ENCODE data around the gene POLD3. TPM values are rescaled to one million over a fixed set of nuclear protein-coding genes. Genes with fewer than 3 reads are reported as not detected.

POLD3 gene
- total RNA-seq, 1 donor from 2014 or later: 15.9 TPM

DNA sequence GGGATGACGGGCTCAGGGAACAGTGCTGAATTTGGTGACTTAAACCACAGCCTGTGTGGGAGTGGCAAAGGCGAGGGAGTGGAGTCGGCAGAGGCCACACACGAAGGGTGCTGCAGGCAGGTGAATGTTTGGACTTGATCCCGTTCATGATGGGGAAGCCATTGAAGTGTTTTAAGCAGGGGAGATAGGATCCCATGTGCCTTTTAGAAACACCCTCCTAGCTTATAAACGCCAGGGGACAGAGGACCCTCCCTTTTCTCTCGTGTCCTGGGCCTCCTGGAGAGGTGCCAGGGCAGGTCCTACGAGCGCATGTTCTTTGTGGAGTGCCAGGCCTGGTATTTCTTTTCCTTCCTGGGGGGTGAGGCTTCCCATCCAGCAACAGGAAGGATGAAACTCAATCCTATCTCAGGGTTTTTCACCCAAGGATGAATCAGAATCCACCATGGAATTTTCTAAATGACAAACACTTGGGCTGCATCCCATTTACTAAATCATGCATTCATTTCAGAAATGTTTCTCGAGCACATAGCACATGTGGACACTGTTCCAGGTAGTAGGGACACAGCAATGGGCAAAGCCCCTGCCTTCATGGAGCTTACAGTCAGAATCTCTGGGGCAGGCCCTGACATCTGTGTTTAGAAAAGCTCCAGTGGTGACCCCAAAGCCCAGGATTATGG lies 79.3 kb downstream of the POLD3 start:
- DNase-seq (ENCODE audit: low spot score in 2 of 2) (no peak), FAIRE-seq (no peak)

DNA sequence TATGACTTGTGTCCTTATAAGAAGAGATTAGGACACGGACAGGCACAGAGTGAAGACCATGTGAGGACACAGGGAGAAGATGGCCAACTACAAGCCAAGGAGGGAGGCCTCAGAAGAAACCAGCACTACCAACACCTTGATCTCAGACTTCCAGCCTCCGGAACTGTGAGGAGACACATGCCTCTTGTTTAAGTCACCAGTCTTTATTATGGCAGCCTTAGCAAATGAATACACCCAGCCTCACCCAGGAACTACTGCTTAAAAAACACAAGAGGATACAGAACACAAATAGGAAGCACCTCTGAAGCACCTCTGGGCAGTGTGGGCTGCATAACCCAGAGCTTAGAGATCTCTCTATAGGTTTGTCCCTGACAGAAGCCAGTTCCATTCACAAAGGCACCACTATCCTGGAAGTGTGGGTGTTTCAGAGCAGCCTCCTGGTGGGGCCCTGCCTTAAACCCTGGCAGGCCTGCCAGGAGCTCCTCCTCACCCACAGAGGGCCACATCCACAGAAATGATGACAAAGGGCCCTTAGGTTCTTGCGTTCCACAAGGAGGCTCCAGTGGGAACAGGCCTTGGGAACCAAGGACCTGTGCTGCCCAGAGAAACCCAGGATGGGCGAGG lies 80.1 kb downstream of the POLD3 start:
- FAIRE-seq: no peak
- DNase-seq (ENCODE audit: low spot score in 2 of 2): no peak

DNA sequence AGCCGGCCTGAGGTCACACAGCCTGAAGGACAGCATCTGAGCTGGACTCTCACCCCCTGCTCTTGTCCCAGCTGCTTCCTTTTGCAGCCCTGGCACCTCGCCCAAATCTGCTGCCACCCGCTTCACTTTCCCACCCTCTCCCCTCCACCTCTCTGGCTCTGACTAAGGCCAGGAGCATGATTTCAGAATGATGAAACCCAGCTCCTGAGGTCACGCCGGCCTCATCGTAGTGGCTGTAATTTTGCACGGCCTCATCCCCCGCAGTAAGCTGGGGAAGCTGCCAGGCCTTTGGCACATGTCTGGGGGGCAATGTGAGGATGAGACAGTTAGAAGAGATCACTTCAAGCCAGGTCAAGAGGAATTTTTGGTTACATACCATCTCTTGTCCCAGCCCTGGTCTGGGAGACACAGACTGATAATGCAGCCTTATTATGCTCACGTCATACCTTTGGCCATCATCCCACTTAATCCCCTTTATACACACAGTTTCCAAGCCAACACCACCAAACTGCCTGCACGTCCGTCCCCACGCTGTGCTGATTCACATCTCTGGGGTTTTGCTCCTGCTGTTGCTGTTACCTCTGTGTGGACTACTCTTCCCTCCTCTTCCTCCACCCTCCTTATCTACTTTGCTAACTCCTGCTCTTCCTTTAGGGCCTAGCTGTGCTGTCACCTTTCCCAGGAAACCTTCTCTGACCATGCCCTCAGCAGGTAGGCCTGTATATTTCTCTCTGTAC lies 80.7 kb downstream of the POLD3 start:
- FAIRE-seq (no peak), DNase-seq (ENCODE audit: low spot score in 2 of 2) (no peak)

DNA sequence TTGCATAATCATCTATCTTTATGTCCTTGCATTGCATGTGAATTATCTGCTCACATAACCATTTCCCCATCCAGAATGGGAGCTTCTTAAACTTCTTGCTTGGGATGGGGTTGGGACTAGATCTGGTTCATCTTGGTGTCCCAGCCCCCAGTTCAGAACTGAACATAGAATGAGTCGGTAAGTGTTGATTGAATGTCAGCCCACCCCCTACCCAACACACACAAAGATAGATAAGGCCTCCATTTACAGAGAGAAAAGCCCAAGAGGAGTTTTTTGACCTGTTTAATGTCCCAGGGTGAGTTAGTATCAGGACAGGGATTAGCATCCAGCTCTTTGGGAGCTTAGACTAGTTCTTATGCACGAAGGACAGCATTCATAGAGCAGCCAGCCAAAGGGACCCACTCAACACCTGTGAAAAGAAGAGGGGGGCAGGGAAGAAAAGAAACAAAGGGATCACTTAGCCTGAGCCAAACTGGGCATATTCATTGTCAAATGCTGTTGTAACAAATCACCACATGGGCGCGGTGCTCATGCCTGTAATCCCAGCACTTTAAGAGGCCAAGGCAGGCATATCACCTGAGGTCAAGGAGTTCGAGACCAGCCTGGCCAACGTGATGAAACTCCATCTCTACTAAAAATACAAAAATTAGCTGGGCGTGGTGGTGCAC lies 81.4 kb downstream of the POLD3 start:
- DNase-seq (ENCODE audit: low spot score in 2 of 2) (no peak), FAIRE-seq (no peak)

DNA sequence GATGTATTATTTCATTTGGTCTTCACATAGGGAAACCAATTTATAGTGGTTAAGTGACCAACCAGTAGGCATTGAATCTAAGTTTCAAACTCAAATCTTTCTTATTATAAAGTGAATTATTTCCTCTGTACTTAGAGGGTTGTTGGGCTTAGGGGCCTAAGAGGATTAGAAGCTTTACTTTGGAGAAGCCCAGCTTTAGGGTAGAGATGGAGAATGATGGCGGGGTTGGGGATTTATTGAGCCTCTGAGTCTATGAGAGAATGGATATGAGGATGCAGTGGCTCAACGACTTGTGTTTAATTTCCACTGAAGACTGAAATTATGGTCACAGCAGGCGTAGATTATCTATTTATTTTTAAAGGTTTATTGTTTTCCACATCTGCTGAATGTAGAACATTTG lies 83.4 kb downstream of the POLD3 start:
- FAIRE-seq (no peak), DNase-seq (ENCODE audit: low spot score in 2 of 2) (no peak)

DNA sequence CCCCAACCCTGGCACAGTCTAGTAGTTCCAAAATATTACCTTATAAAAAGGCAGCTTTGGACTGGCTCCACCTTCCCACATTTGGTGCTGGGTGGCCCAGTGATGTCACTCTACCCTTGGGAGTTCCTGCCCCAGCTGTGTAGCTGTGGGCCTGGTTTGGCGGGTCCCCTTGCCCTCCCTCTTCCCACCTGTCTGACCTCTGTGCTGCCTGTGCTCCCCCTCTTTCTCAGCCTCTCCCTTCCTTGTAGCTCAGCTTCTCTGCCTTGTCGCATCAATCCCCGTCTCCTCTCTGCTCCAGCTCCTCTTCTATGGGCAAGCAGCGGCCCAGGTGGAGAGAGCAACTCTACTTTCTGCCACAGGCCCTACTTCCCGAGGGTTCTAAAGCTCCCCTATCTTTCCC lies 84.2 kb downstream of the POLD3 start:
- FAIRE-seq (no peak), DNase-seq (ENCODE audit: low spot score in 2 of 2) (no peak)

DNA sequence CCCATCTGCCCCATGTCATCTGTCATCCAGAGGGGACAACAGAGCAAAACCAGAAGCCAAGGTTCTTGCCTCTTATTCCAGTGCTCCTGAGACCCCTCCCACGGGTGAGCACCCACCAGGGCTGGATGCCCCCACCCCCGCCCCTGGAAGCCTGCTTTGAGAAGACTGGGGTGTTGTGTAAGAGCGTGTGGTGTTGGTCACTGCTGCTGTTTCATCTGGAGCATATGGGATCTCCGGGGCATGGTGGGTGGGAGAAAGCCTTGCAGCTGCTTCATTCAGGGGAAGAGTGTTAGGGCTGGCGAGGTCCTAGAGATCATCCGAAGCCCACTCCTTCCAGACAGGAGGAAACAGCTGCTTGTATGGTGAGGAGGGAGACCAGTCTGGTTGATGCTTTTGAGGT lies 84.7 kb downstream of the POLD3 start:
- no peak for FAIRE-seq
- DNase-seq (ENCODE audit: low spot score in 2 of 2): no peak

DNA sequence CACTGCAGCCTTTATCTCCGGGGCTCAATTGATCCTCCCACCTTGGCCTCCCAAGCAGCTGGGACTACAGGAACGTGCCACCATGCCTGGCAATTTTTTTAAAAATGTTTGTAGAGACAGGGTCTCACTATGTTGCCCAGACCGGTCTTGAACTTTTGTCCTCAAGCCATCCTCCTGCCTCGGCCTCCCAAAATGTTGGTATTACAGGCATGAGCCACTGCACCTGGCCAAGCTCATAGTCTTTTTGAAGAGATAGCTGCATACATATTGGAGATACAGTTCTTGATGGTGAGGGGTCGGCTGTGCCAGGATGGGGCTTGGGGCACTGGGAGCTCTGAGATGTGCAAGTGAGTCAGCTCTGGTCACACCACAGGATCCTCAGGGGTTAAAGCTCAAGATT lies 85.7 kb downstream of the POLD3 start:
- no peak for FAIRE-seq
- DNase-seq (ENCODE audit: low spot score in 2 of 2): no peak

DNA sequence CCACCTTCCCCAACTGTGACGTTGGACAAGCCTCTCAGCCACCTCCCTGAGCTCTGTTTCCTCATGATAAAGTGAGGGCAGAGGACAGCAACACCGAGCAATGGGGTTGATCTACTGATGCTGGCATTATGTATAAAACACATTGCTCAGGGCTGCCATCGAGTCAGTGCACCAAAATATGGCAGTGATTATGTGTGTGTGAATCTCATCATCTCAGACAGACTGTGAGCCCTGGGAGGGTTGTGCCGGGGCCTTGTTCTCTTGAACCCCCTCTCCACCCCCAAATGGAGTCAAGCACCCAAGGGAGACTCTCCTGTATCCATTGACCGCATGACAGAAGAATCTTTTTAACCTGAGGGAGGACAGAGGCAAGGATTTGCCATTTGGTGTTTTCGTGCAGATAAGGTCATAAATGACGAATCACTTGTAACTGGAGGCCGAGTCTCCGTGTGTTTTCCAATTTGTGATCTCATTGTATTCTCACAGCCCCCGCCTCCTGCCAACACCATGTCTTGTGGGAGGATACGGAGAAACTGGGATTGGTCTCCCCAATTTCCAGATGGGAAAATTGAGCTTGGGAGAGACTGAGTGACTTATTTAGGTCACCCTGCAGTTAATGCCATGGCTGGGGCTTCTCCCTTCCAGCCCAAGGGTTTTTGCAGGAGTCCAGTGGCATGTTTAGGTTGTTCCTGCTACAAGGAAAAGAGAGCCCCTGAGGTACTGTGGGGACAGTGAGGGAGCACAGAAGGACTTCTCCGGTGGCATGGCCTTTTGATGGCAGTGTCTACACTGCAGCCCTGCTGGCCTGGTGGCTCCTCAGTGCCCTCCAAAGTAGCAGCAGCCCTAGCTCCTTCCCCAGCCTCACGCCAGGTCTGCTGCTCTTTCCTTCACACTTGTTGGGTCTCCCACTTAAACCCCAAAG lies 86.5 kb downstream of the POLD3 start:
- no peak for DNase-seq (ENCODE audit: low spot score in 2 of 2)
- no peak for FAIRE-seq

DNA sequence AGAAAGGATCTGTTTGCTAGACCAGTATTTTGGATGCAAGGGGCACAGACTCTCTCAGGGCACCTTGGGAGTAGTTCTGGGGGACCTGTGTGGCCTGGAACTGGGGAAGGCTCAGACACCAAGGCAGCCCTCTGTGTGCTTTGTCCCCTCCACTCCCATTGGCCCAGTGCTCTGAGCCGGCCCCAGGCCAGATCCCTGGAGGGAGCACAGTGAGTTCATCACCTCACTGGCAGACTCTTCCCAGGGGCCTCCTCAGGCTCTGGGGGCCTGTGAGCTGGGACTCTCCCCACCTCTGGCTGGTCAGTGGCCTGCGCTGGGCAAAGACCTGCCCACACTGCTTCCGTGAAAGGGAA lies 87.1 kb downstream of the POLD3 start:
- FAIRE-seq (no peak), DNase-seq (ENCODE audit: low spot score in 2 of 2) (no peak)

DNA sequence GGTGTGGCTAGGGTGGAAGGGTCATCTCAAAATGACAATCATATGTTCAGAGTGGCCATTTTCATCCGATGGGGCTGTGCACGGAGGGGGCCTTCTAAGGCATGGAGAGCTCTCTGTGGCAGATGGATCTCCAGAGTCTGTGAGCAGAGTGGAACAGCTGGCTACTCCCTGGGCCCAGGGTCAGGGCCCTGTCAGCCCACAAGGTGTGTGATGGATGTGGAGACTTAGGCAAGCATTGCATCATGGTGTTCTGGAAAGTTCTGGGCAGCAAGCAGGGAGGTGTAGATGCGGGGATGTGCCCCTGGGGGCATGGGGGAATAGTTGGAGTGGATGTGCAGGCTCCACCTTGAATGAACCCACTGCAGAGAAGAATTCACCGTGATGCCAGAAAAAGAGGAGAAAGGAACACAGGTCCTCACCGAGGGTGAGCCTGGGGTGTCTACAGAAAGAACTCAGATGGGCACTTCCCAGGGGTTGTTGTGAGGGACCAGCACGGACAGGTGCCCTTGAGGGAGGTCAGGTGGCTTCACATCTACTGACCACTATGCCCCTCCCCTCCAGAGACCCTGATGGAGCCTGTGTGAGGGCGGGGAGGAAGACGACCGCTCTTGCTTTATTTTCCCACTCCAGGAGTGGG lies 87.8 kb downstream of the POLD3 start:
- no peak for DNase-seq (ENCODE audit: low spot score in 2 of 2)
- FAIRE-seq: no peak

DNA sequence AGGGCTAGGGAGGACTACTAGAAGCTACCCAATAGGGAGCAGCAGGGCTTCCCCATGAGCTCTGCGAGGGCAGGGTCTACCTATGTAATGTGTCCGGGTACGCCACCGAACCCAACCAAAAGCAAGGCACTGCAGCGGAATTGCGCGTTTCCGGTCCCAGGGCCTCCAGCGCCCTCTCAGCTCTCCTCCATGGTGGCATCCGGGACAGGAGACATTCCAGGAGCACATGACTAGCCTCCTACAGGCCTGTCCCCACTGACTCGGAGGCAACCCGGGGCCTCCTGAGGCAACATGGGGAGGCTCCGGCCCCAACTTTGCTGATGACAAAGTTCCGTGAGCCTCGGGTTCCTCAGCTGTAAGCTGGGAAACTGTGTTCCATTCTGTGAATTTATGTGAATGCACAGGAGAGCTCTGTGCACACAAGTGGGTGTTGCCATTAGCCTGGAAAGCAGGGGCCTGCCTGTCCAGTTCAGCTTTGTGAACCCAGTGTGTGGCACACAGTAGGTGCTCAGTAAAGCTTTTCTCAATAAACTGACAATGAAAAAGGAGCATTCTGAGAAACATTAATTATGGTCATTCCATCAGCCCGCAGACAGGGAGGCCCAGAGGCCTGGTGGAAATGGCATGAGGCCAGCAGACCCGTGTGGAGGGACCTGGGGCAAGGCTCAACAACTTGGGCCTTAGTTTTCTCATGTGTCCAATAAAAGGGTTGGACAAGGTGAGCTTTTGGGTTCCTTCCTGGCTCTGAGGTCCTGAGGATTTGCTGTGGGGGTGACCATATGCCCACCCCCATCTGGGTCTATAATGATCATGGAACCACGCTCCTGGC lies 88.5 kb downstream of the POLD3 start:
- FAIRE-seq (no peak), DNase-seq (ENCODE audit: low spot score in 2 of 2) (no peak)

DNA sequence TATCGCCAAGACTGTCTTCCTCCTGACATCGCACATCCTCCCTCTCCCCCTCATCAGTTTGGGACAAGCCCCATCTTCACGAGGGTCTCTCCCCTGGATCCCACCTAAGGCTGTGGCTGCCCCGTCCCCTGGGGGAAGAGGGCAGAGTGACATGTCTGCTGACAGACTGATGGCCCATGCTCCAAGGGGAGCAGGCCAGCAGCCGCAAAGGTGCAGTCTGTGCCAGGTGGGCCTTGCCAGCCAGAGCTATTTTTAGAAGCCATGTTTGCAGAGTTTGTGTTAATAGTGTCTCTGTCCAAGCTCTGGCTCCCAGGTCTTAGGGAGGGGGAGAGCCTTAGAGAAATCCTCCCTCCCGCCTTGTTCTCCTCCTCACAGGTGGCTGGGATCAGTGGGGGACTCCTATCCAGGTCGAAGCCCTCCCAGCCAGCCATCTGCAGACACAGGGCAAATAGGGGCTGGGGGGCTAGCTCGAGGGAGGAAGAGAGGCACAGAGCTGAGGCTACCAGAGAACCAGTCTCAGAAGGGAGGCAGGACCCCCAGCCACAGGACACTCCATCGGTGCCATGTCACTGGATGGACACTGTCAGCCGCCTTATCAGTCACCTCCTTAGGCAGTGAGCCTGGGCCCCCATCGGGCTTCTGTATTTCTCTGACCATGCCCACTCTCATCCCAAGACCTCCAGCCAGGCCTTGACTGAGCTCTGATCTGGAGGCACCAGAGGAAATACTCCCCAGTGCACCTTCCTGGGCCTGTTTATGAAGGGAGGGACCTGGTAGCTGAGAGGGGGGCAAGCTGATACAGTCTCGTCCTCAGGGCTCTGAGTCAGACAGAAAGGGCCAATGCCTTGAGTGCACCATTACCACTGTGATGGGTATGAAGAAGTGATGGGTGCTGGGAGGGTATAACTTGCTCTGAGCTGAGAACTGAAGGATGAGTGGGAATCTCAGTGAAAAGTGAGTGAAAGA lies 89.6 kb downstream of the POLD3 start:
- no peak for DNase-seq (ENCODE audit: low spot score in 2 of 2)
- no peak for FAIRE-seq

DNA sequence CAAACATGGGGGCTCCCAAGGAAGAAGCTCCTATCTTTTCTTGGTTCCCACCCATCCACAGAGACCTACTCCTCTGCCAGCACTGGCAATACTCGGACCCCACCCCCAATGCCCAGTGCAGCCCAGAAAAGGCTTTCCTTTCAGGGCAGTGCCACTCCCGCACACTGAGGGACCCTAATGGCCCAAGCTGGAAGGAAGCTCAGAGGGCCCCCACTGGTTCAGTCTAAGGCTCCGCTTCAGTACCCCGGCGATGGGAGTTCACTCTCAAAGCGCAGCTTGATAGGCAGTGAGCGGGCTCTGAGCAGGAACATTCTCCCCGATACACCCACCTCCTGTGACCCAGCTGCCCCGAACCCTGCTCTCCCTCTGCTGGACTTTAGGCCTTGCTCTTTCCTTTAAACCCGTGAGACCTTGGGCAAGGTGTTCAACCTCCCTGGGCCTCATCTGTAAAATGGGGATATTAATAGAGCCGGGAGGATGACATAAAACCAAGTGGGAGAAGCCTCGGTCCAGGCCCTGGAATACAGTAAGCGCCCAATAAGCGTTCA lies 90.4 kb downstream of the POLD3 start:
- FAIRE-seq: no peak
- no peak for DNase-seq (ENCODE audit: low spot score in 2 of 2)

DNA sequence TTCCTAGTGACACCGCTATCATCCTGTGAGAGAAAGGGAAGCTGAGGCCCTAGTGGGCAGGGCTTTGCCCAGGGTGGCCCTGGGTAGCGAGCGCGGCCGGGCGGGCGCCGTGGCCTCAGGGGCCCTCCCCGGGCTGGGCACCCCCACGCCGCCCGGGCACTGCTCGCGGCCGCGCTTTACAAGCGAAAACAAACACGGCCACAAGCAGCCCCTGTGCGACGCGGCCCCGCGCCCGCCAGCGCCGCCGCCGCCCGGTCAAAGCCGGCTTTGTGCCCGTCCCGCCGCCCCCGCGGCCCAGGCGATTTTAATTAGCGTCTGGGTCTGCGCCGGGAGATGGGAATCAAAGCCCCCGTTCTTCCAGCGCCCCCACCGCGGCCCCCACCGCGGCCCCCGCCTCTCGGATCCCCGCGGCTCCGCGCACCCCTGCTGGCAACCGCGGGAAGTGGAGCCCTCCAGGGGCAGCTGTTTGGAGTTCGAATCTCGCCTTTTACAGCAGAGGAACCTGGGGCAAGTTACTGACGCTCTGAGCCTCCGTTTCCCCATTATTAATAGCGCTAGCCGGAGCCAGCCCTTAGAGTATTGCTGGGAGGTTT lies 91.0 kb downstream of the POLD3 start:
- peak; percentile 78 to 88 for DNase-seq (ENCODE audit: low spot score in 2 of 2)
- FAIRE-seq: no peak

DNA sequence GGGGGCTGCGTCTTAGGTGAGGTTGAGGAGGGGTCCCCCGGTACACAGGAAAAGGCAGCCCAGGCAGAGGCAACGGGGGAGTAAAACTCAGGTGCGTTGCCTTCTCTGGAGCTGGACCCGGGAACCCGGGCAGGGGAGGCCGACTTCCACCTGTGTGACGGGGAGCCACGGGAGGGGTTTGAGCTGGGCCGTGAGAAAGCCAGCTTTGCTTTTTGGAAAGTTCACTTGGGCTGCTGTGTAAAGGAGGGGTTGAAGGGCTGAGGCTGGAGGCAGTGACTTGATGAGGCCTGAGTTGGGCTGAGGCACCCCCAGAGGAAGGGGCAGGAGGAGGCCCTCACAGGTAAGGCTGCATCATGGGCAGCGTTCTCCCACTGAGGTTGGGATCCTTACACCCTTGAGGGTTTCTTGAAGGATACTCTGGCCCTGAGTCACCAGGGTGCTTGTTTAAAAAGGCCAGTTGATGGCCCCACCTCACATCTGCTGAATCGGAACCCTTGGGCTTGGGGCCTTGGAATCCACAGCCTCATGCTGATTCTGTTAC lies 91.6 kb downstream of the POLD3 start:
- DNase-seq (ENCODE audit: low spot score in 2 of 2) (no peak), FAIRE-seq (no peak)

DNA sequence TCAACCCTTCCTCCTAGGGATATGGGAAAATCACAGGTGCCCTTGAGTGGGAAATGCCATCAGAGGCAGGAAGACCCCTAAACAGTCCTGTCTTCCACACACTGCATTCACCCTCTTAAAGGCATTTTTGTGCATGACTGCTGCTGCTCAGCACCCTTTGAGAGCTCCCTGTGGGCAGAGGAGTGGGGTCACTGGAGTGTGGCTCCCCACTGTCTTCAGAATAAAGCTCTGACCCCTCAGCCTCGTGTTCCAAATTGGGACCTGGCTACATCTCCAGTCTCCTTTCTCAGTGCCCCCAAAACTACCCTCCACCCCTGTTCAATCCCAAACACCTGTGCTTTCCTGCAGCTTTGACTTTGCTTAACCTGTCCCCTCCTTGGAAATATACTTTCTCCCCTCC lies 92.3 kb downstream of the POLD3 start:
- FAIRE-seq (no peak), DNase-seq (ENCODE audit: low spot score in 2 of 2) (no peak)
